SK-N-MC (cell line): Measurements from ENCODE around the gene TNFRSF8.

Source experiments
- DNase-seq: peaks from one replicate; pipeline ENCODE4 v3.0.0-alpha.2; 2011; ENCODE audit warnings: low read depth, low spot score
- H3K27ac ChIP-seq: fragments of 200-600 bp; sonication (generic); 2 replicates; pipeline ENCODE4 v1.5.1; 2016; ENCODE audit warnings: mixed run types
- H3K36me3 ChIP-seq: fragments of 200-600 bp; sonication (generic); 2 replicates; pipeline ENCODE4 v1.6.1; 2017; ENCODE audit warnings: antibody characterized with exemption, low read length, mixed read lengths; ENCODE audit not compliant: insufficient read depth
- H3K4me3 ChIP-seq: fragments of 200-600 bp; sonication (generic); 2 replicates; pipeline ENCODE4 v1.5.1; 2016
- H3K9ac ChIP-seq: fragments of 200-600 bp; sonication (generic); 2 replicates; pipeline ENCODE4 v1.8.0; 2017; ENCODE audit warnings: mixed run types, mixed read lengths; ENCODE audit not compliant: insufficient read length
- H3K9me3 ChIP-seq: fragments of 200-600 bp; sonication (generic); 2 replicates; pipeline ENCODE4 v1.6.1; 2017; ENCODE audit warnings: low read depth, mild to moderate bottlenecking, antibody characterized with exemption, low read length, moderate library complexity, mixed read lengths
- EZH2 ChIP-seq: fragments of 200-600 bp; sonication (generic); IDR thresholded peaks from one replicate; pipeline ENCODE4 v1.6.1; 2017; ENCODE audit warnings: antibody characterized with exemption
- FOXP2 ChIP-seq: optimal IDR thresholded peaks from 2 replicates; pipeline ENCODE3; 2011; ENCODE audit warnings: mild to moderate bottlenecking, moderate library complexity; ENCODE audit not compliant: insufficient read depth; ENCODE audit errors: extremely low read length, control extremely low read depth
- POLR2AphosphoS5 ChIP-seq: IDR thresholded peaks from 2 replicates; pipeline ENCODE4 v1.6.1; 2012; ENCODE audit warnings: mild to moderate bottlenecking, low read depth, low read length, borderline replicate concordance

The TNFRSF8 gene

DNA sequence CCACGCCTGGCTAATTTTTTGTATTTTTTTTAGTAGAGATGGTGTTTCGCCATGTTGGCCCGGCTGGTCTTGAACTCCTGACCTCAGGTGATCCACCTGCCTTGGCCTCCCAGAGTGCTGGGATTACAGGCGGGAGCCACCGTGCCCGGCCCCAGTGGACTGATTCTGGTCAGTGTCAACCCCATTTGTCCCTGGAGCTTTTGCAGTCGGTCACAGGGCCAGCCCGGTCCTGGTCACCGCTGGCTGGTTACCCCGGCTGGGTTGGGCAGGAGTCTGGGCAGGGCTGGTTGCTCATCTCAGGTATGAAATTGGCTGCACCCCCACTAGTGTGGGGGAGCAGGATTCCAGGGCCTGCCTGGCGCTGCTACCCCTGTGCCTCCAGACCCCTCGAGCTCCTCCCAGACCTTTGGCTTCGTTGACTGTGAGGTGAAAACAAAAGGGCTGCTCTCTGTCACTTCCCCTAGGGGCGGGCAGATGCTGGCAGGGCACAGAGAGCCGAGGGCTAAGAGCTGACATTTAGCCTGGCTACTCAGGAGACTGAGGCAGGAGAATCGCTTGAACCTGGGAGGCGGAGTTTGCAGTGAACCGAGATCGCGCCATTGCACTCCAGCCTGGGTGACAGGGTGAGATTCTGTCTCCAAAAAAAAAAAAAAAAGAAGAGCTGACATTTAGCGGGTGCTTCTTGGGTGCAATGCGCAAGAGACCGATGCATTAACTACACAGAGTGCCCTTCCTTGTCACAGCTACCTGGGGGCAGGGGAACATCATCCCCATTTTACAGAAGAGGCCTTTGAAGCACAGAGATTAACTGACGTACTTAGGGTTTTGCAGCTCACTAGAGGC is 114.3 kb downstream of the TNFRSF8 start:
- no peak for TF ChIP-seq EZH2
- TF ChIP-seq POLR2AphosphoS5: no peak
- no peak for TF ChIP-seq FOXP2
- no peak overlapping the region for H3K4me3 ChIP-seq
- H3K36me3 ChIP-seq: no peaks in the 10 kb centered on the region
- no peaks in the 10 kb centered on the region for H3K9me3 ChIP-seq
- DNase-seq: no peak
- no peak overlapping the region for H3K9ac ChIP-seq
- H3K27ac ChIP-seq: no peak overlapping the region

DNA sequence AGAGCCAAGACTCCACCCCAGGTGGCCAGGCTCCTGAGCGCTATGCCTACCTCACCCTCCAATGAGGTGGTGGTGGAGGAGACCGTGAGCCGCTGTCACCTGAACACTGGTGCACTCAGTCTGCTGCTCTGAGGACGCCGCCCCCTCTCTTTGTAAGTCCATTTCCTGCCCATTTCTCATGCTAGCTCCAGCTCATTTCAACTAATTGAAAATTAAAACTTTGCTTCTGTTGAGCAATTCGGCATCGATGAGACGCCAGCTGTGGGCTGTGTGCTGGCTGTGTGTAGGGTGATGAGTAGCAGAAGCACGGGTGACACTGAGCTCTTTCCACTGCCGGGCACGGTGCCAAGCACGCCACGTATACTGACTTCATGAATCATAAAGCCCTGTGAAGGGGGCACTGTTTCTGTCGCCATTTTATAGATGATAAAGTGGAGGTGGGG is 114.9 kb downstream of the TNFRSF8 start:
- Histone ChIP-seq H3K9me3 (no peaks in the 10 kb centered on the region), H3K4me3 (no peak overlapping the region), H3K36me3 (no peaks in the 10 kb centered on the region), H3K27ac (no peak overlapping the region), H3K9ac (no peak overlapping the region)
- no peak for TF ChIP-seq EZH2
- TF ChIP-seq FOXP2: no peak
- TF ChIP-seq POLR2AphosphoS5: no peak
- DNase-seq: no peak

DNA sequence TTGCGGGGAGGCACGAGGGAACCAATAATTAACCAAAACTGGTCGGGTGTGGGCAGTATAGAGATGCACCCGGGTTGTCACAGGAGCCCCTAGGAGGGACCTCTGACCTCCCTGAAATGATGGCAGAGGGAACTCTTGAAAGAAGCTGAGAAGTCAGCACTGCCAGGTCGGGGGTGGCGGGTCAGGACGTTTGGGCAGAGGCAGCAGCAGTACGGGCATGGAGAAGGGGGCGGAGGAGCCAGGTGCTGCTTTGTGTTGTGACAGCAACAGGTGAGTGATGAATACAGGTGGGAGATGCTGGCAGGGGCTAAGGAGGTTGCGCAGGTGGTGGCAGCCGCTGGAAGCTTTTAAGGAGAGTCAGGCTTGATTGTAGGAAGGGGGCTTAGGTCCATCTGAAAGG is 115.4 kb downstream of the TNFRSF8 start:
- Histone ChIP-seq H3K9me3 (no peaks in the 10 kb centered on the region), H3K4me3 (no peak overlapping the region), H3K27ac (no peak overlapping the region), H3K36me3 (no peaks in the 10 kb centered on the region), H3K9ac (no peak overlapping the region)
- DNase-seq: no peak
- TF ChIP-seq EZH2: no peak

DNA sequence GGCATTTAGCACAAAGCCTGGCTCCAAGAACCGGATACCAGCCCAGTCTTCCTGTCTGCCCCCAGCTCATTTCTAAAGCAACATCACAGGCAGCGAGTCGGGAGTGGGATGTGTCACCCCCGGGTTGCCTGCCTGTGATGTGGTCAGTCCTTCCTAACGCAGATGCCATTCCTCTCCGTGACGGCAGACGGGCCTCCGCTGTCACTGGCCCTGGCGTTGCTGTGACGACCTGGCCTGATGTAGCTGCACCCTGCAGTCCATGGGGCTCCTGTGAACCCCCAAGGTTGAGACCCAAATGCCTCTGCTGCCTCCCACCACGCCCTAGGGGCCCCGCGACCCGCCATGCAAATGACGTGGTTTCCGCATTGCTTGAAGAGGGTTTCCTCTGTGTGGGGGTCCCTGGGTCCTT is 116.0 kb downstream of the TNFRSF8 start:
- no peaks in the 10 kb centered on the region for H3K9me3 ChIP-seq
- no peak for DNase-seq
- no peaks in the 10 kb centered on the region for H3K36me3 ChIP-seq
- H3K4me3 ChIP-seq: no peak overlapping the region
- no peak for TF ChIP-seq FOXP2
- TF ChIP-seq POLR2AphosphoS5: no peak
- TF ChIP-seq EZH2: no peak
- no peak overlapping the region for H3K9ac ChIP-seq
- H3K27ac ChIP-seq: no peak overlapping the region

DNA sequence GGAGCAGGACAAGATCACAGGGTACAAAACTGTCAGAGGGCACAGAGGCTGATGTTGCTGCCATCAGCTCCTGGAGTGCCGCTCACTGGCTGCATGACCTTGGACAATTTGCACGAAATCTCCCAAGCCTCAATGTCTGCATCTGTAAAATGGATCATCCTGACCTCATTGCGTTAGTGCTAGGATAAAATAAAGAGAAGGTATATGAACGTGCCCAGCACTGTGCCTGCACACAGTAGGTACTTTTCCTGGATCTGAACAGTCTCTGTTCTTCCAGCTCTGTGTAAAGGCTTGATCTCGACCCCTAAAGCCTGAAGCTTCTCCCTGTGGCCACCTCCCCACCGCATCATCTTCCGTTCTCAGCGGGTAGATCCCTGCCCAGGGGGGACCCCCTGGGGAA is 116.6 kb downstream of the TNFRSF8 start:
- TF ChIP-seq FOXP2: no peak
- TF ChIP-seq EZH2: no peak
- no peak for TF ChIP-seq POLR2AphosphoS5
- no peak for DNase-seq
- Histone ChIP-seq H3K36me3 (no peaks in the 10 kb centered on the region), H3K9ac (no peak overlapping the region), H3K4me3 (no peak overlapping the region), H3K9me3 (no peaks in the 10 kb centered on the region), H3K27ac (no peak overlapping the region)

DNA sequence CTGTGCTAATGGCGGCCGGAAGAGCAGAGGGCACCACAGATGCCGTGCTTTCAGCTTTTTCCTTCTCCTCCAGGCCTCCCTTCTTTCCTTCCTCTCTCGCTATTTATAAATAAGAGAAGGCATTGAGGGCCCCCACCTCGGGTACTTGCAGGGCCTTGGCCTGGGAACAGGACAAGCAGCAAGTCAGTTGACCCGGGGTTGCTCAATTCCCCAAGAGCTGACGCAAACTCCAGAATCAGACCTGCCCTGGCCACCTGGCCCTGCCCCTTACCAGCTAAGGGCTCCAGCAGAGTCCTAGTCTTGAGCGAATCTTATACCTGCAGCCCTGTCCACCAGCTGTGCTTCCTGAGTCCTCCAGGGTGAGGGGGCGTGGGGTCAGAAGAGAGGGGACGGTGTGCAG is 117.2 kb downstream of the TNFRSF8 start:
- TF ChIP-seq FOXP2 (no peak), POLR2AphosphoS5 (no peak), EZH2 (no peak)
- Histone ChIP-seq H3K9ac (no peak overlapping the region), H3K4me3 (no peak overlapping the region), H3K27ac (no peak overlapping the region), H3K36me3 (no peaks in the 10 kb centered on the region), H3K9me3 (no peaks in the 10 kb centered on the region)
- DNase-seq: no peak

DNA sequence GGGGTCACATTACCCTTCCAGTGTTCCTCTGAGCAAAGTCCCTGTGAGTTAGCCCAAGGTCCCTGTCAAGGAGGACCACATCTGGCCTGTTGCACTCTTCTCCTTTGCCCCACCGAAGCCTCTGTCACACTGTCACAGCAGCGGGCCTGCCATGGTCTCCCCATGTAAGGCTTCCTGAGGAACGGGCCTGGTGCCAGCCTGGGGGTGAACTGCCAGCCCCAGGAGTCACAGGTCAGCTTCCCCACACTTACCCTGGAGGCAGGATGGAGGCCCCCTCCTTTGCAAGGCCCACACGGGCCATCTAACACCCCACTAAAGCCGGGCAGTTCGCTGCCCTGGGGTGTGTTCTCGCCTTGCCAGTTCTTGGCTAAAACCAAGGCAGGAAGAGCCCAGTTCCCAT is 117.8 kb downstream of the TNFRSF8 start:
- H3K36me3 ChIP-seq: no peaks in the 10 kb centered on the region
- H3K9me3 ChIP-seq: no peaks in the 10 kb centered on the region
- DNase-seq: no peak
- no peak overlapping the region for H3K4me3 ChIP-seq
- no peak overlapping the region for H3K27ac ChIP-seq
- TF ChIP-seq EZH2 (no peak), FOXP2 (no peak), POLR2AphosphoS5 (no peak)
- H3K9ac ChIP-seq: no peak overlapping the region

DNA sequence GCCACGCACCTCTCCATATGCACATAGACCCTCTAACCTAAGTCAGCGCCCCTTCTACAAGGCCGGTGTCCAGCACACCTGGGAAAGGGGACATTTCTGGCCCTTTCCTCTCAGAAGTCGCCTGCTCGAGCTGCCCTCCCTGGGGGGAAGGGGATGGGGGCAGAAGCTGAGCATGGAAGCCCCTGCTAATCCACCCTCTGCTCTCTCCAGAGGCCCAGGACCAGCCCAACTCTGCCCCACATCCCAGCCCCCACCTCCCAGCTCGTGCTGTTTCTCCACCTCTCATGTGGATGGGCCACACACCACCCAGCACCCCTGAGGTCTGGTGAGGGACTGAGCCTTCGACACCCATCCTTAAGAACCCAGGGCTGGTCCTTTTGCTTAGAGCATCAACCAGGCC is 118.5 kb downstream of the TNFRSF8 start:
- TF ChIP-seq POLR2AphosphoS5: no peak
- no peak for TF ChIP-seq EZH2
- no peak for TF ChIP-seq FOXP2
- no peaks in the 10 kb centered on the region for H3K9me3 ChIP-seq
- no peak overlapping the region for H3K27ac ChIP-seq
- H3K9ac ChIP-seq: no peak overlapping the region
- H3K36me3 ChIP-seq: no peaks in the 10 kb centered on the region
- no peak overlapping the region for H3K4me3 ChIP-seq
- DNase-seq: no peak

DNA sequence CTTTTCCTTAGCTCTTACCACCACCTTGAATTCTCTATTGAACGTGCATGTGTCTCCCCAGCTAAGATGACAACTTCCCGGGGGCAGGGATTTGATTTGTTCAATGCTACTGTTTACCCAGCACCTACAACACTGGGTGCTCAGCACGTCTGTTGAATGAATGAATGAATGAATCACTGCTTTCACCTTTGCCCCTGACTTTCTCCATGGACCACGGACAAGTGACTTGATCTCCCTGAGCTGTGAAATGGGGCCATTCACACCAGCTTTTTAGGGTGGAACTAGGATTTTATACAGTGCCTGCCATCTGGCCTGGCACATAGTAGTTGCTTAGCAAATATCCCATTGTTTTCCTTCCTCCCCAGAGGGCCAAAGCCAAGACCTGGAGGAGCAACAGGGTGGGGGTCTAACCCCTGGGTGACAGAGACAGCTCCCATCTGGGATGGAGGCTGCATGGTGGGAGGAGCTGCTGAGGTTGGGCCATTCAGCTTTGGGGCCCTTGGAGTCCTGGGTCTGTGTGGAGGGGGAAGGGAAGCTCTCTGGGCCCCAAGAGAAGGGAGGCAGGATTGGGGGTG is 119.4 kb downstream of the TNFRSF8 start:
- DNase-seq: no peak
- no peaks in the 10 kb centered on the region for H3K9me3 ChIP-seq
- no peaks in the 10 kb centered on the region for H3K36me3 ChIP-seq
- H3K9ac ChIP-seq: no peak overlapping the region
- no peak overlapping the region for H3K4me3 ChIP-seq
- H3K27ac ChIP-seq: no peak overlapping the region
- TF ChIP-seq POLR2AphosphoS5 (no peak), EZH2 (no peak), FOXP2 (no peak)
